Ovary (tissue), 3 donors: Measurements from ENCODE around the gene CPN1.

Source experiments
- CTCF ChIP-seq, 3 donors: fragments of 450-650 bp in 2 of 3; fragments of 200-600 bp in 1 of 3; IDR thresholded peaks; one replicate each; pipeline versions ENCODE4 v1.5.1 to v1.8.0; 2016 to 2022; ENCODE audit warnings: antibody characterized with exemption in 3 of 3, mild to moderate bottlenecking in 1 of 3
- EP300 ChIP-seq: sonication (generic); formaldehyde crosslinking; IDR thresholded peaks from one replicate; pipeline ENCODE4 v1.6.1; 2017; ENCODE audit warnings: antibody characterized with exemption
- POLR2A ChIP-seq: fragments of 450-650 bp; IDR thresholded peaks from one replicate; pipeline ENCODE4 v1.6.1; 2017; ENCODE audit warnings: antibody characterized with exemption, mild to moderate bottlenecking, moderate library complexity
- donor health status: DM: no; HTN: no; CAD: no.

GRCh38 chr10:100072514-100072913 lies 9.2 kb downstream of the CPN1 start:
- TF ChIP-seq EP300 (no peak), CTCF (IDR thresholded peaks at IDR 0.05) (no peak), POLR2A (no peak)
